HCT116 (cell line): ENCODE results near the gene ID3. TPM values are rescaled to one million over a fixed set of nuclear protein-coding genes. Genes with fewer than 3 reads are reported as not detected.

Source experiments
- ATAC-seq: fragments of 200-7000 bp; cut with Tn5 transposase; 2 replicates; pipeline ENCODE4 v1.9.1; 2020; ENCODE audit warnings: mild to moderate bottlenecking, moderate library complexity
- BruUV-seq: library from RNA; stranded (reverse); fragments of 400-500 nt; replicated peaks from 2 replicates; lab custom pipeline; 2021; lab: Mats Ljungman, UMichigan
- CTCF ChIA-PET: fragments of 300-600 bp; sonication (Branson Sonifier 250); formaldehyde crosslinking; loops from one replicate; lab custom pipeline; 2021; ENCODE audit warnings: antibody characterized with exemption; lab: Charles Lee
- POLR2A ChIA-PET: fragments of 300-600, 350-600 bp; sonication (Branson Sonifier 250); formaldehyde crosslinking; loops from one replicate; lab custom pipeline; 2021; ENCODE audit warnings: antibody characterized with exemption; lab: Charles Lee
- RAD21 ChIA-PET, 2 experiments: fragments of 300-600 bp; sonication (Branson Sonifier 250); formaldehyde crosslinking; loops; one replicate each; lab custom pipeline; 2023; ENCODE audit warnings: low total read pairs in 2 of 2; ENCODE audit not compliant: uncharacterized antibody in 2 of 2, unreplicated experiment in 2 of 2, low non-redundant PET in 1 of 2; lab: Charles Lee
- DNase-seq: peaks from one replicate; pipeline ENCODE4 v3.0.0-alpha.2; 2010; ENCODE audit warnings: low read depth, low spot score
- H2AFZ ChIP-seq: fragments of 200-600 bp; shearing (Covaris generic), sonication (generic); 2 replicates; pipeline ENCODE4 v1.6.1; 2017; ENCODE audit warnings: low read depth, mixed run types, mixed read lengths, antibody characterized with exemption, low read length; ENCODE audit not compliant: poor library complexity, severe bottlenecking
- H3K27ac ChIP-seq: 2 replicates; pipeline ENCODE4 v1.5.1; 2012; ENCODE audit warnings: low read depth, low read length
- H3K27me3 ChIP-seq: fragments of 200-600 bp; sonication (generic); 2 replicates; pipeline ENCODE4 v1.6.1; 2016; ENCODE audit warnings: mixed run types, low read length, mixed read lengths; ENCODE audit not compliant: insufficient read depth
- H3K36me3 ChIP-seq, 2 experiments: fragments of 200-500 bp in 1 of 2; fragments of 200-600 bp in 1 of 2; sonication (Bioruptor generic) in 1 of 2; sonication (generic) in 1 of 2; 2 replicates each; pipeline versions ENCODE4 v1.5.1 to v1.6.1; 2014 to 2016; ENCODE audit warnings: low read length in 2 of 2, inconsistent platforms in 1 of 2, mixed read lengths in 1 of 2, mixed run types in 1 of 2; ENCODE audit not compliant: insufficient read depth in 2 of 2, control insufficient read depth in 1 of 2
- H3K4me1 ChIP-seq, 2 experiments: fragments of 200-600 bp in 1 of 2; sonication (generic) in 1 of 2; 2 replicates each; pipeline versions ENCODE4 v1.5.1 to v1.6.1; 2012 to 2017; ENCODE audit warnings: low read length in 2 of 2, inconsistent platforms in 1 of 2, mild to moderate bottlenecking in 1 of 2, mixed read lengths in 1 of 2, mixed run types in 1 of 2, moderate library complexity in 1 of 2; ENCODE audit not compliant: insufficient read depth in 2 of 2, control insufficient read depth in 1 of 2
- H3K4me2 ChIP-seq: fragments of 200-600 bp; sonication (generic); 2 replicates; pipeline ENCODE4 v1.6.1; 2017; ENCODE audit warnings: mixed run types, low read length, mixed read lengths
- H3K4me3 ChIP-seq, 2 experiments: fragments of 200-600 bp in 1 of 2; sonication (generic) in 1 of 2; replicated peaks in 1 of 2; 2 replicates each; pipeline ENCODE4 v1.5.1; 2011 to 2016; ENCODE audit warnings: low read length in 2 of 2, control low read depth in 1 of 2, low read depth in 1 of 2, mild to moderate bottlenecking in 1 of 2, mixed read lengths in 1 of 2, mixed run types in 1 of 2
- H3K79me2 ChIP-seq: fragments of 200-600 bp; sonication (generic); 2 replicates; pipeline ENCODE4 v1.6.1; 2017; ENCODE audit warnings: mild to moderate bottlenecking, mixed run types, low read length, moderate library complexity, mixed read lengths; ENCODE audit not compliant: insufficient read depth
- H3K9ac ChIP-seq: fragments of 200-600 bp; sonication (generic); 2 replicates; pipeline ENCODE4 v1.6.1; 2016; ENCODE audit warnings: low read length, mixed read lengths
- H3K9me2 ChIP-seq: fragments of 200-600 bp; sonication (generic), shearing (Covaris generic); 2 replicates; pipeline ENCODE4 v1.6.1; 2017; ENCODE audit warnings: mixed run types, mild to moderate bottlenecking, moderate library complexity; ENCODE audit not compliant: insufficient read depth
- H3K9me3 ChIP-seq, 2 experiments: fragments of 200-500 bp in 1 of 2; fragments of 200-600 bp in 1 of 2; sonication (Bioruptor generic) in 1 of 2; sonication (generic) in 1 of 2; 2 replicates each; pipeline ENCODE4 v1.6.1; 2014 to 2017; ENCODE audit warnings: low read length in 2 of 2, mixed read lengths in 2 of 2, inconsistent platforms in 1 of 2, low read depth in 1 of 2, mild to moderate bottlenecking in 1 of 2, mixed run types in 1 of 2, moderate library complexity in 1 of 2; ENCODE audit not compliant: control insufficient read depth in 1 of 2, insufficient read depth in 1 of 2
- H4K20me1 ChIP-seq: fragments of 200-600 bp; sonication (generic), shearing (Covaris generic); 2 replicates; pipeline ENCODE4 v1.6.1; 2017; ENCODE audit warnings: mixed run types, mild to moderate bottlenecking, moderate library complexity; ENCODE audit not compliant: insufficient read depth
- ATF3 ChIP-seq: IDR thresholded peaks from 2 replicates; pipeline ENCODE4 v1.6.1; 2012
- EZH2phosphoT487 ChIP-seq: fragments of 200-600 bp; IDR thresholded peaks from 2 replicates; pipeline ENCODE4 v1.6.1; 2018; ENCODE audit warnings: antibody characterized with exemption, borderline replicate concordance
- FOSL1 ChIP-seq: IDR thresholded peaks from 2 replicates; pipeline ENCODE4 v1.6.1; 2012; ENCODE audit warnings: low read depth
- JUND ChIP-seq: IDR thresholded peaks from 2 replicates; pipeline ENCODE4 v1.6.1; 2012
- POLR2A ChIP-seq: IDR thresholded peaks from 2 replicates; pipeline ENCODE4 v1.7.0; 2011; ENCODE audit warnings: borderline replicate concordance; ENCODE audit not compliant: insufficient read depth, insufficient read length; ENCODE audit errors: extremely low read depth
- RAD21 ChIP-seq: IDR thresholded peaks from 2 replicates; pipeline ENCODE4 v1.6.1; 2012; ENCODE audit warnings: low read depth, mild to moderate bottlenecking
- SIN3A ChIP-seq: IDR thresholded peaks from 2 replicates; pipeline ENCODE4 v1.6.1; 2012; ENCODE audit warnings: low read depth
- SP1 ChIP-seq: IDR thresholded peaks from 2 replicates; pipeline ENCODE4 v1.6.1; 2012; ENCODE audit warnings: low read depth
- YY1 ChIP-seq: IDR thresholded peaks from 2 replicates; pipeline ENCODE4 v1.6.1; 2011; ENCODE audit warnings: low read length, low read depth, moderate library complexity, mild to moderate bottlenecking; ENCODE audit not compliant: insufficient replicate concordance; ENCODE audit errors: extremely low read depth
- intact Hi-C: fragments of 100-400 bp; cut with micrococcal nuclease; formaldehyde crosslinking; loops from 2 replicates; pipeline ENCODE4 v1.10.0; 2022
- total RNA-seq: library from RNA; stranded (reverse); gene quantifications from one replicate; pipeline ENCODE4 v1.2.1, GENCODE V29; 2021; ENCODE audit not compliant: unreplicated experiment
- TF ChIP-seq, protein P1 (sequence below): IDR thresholded peaks from 2 replicates; pipeline ENCODE4 v1.6.1; 2012

Gene ID3
- total RNA-seq, 1 experiment from 2014 or later, result 183 TPM

- Histone ChIP-seq H4K20me1 (no peaks in the 10 kb centered on the region), H3K9ac (no peak overlapping the region), H3K4me3 (peak overlapping the region in 1 of 2 experiments; percentile 84; a peak in 1 of 4 replicates), H3K4me2 (peak overlapping the region; percentile 97), H3K36me3 (peaks cover 0 to 9% of the 10 kb centered on the region in 2 experiments; a peak in 1 of 4 replicates), H3K4me1 (peaks cover 46 to 72% of the 10 kb centered on the region in 2 experiments), H3K79me2 (peaks cover 64% of the 10 kb centered on the region), H3K9me2 (no peaks in the 10 kb centered on the region), H3K9me3 (no peaks in the 10 kb centered on the region), H3K27me3 (no peaks in the 10 kb centered on the region), H3K27ac (peak overlapping the region; percentile 80), H2AFZ (no peak overlapping the region)
- DNase-seq, result no peak
- no peak for ATAC-seq
- ChIA-PET POLR2A (interaction anchor here (1.4 to 1.7 kb wide), 5 partner anchors 12 to 156 kb away, joined by 3 to 7 read pairs (median 4); partner anchors contain the start of gene ASAP3), RAD21 (interaction anchor here in 1 of 2 experiments (1.5 kb wide), 1 partner anchor 30 kb away, joined by 7 read pairs; no protein-coding TSS in a partner anchor), CTCF (interaction anchor here (1.4 to 5.3 kb wide), 6 partner anchors 12 to 124 kb away, joined by 4 to 48 read pairs (median 9); no protein-coding TSS in a partner anchor)
- intact Hi-C loops, result no loop called here
- no TSS peak for BruUV-seq
- TF ChIP-seq RAD21 (no peak), YY1 (no peak), SIN3A (no peak), ATF3 (no peak), FOSL1 (no peak), SP1 (no peak), JUND (no peak), EZH2phosphoT487 (no peak), POLR2A (no peak)
- TF ChIP-seq, protein P1, sequence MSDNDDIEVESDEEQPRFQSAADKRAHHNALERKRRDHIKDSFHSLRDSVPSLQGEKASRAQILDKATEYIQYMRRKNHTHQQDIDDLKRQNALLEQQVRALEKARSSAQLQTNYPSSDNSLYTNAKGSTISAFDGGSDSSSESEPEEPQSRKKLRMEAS, result no peak
These were observed 31.9 kb downstream of the ID3 start for GRCh38 chr1:23527366-23527765.
